Osteoblast (primary cell): ENCODE measurements around the gene WDR5. TPM values are rescaled to one million over a fixed set of nuclear protein-coding genes. Genes with fewer than 3 reads are reported as not detected.

Experiments used
- DNase-seq: peaks from one replicate; pipeline ENCODE4 v3.0.0; 2011; ENCODE audit warnings: low spot score, mixed read lengths; ENCODE audit not compliant: insufficient read length; ENCODE audit errors: missing footprints
- H2AFZ ChIP-seq: 2 replicates; pipeline ENCODE4 v1.6.0; 2011; ENCODE audit warnings: mild to moderate bottlenecking, low read length
- H3K27ac ChIP-seq: 2 replicates; pipeline ENCODE4 v1.5.1; 2011; ENCODE audit warnings: mild to moderate bottlenecking, low read depth, low read length, moderate library complexity
- H3K27me3 ChIP-seq: 2 replicates; pipeline ENCODE4 v1.6.0; 2012; ENCODE audit warnings: mild to moderate bottlenecking, control low read depth, inconsistent platforms, low read length, moderate library complexity; ENCODE audit not compliant: insufficient read depth
- H3K36me3 ChIP-seq: 2 replicates; pipeline ENCODE4 v1.5.1; 2011; ENCODE audit warnings: mild to moderate bottlenecking, low read length, control low read depth, moderate library complexity; ENCODE audit not compliant: insufficient read depth
- H3K4me1 ChIP-seq: 2 replicates; pipeline ENCODE4 v1.5.1; 2011; ENCODE audit warnings: mild to moderate bottlenecking, low read length, control low read depth, moderate library complexity; ENCODE audit not compliant: insufficient read depth
- H3K4me2 ChIP-seq: 2 replicates; pipeline ENCODE4 v1.6.0; 2011; ENCODE audit warnings: mild to moderate bottlenecking, low read length; ENCODE audit not compliant: insufficient read depth
- H3K4me3 ChIP-seq: fragments of 200-600 bp; sonication (generic); 3 replicates; pipeline ENCODE4 v1.5.1; 2012; ENCODE audit warnings: mild to moderate bottlenecking, low read length, inconsistent platforms; ENCODE audit not compliant: insufficient read depth
- H3K79me2 ChIP-seq: 2 replicates; pipeline ENCODE4 v1.6.0; 2012; ENCODE audit warnings: mild to moderate bottlenecking, low read length, control low read depth, inconsistent platforms; ENCODE audit not compliant: insufficient read depth
- H3K9me3 ChIP-seq: 2 replicates; pipeline ENCODE4 v1.5.1; 2011; ENCODE audit warnings: low read depth, low read length, control low read depth
- H4K20me1 ChIP-seq: 2 replicates; pipeline ENCODE4 v1.6.0; 2012; ENCODE audit warnings: mild to moderate bottlenecking, low read length, control low read depth; ENCODE audit not compliant: insufficient read depth
- CTCF ChIP-seq: IDR thresholded peaks from 2 replicates; pipeline ENCODE4 v1.5.1; 2011; ENCODE audit warnings: mild to moderate bottlenecking, low read depth, low read length, moderate library complexity; ENCODE audit errors: extremely low read depth
- total RNA-seq: library from RNA; depleted of rRNA; stranded (reverse); fragments of >200 nt; gene quantifications from 2 replicates; pipeline ENCODE4 v1.2.3, GENCODE V29; 2012

WDR5 gene
- total RNA-seq, 1 donor = 17.4 TPM

- Histone ChIP-seq H4K20me1 (no peaks in the 10 kb centered on the region), H3K36me3 (no peaks in the 10 kb centered on the region), H3K4me1 (no peaks in the 10 kb centered on the region), H3K9me3 (no peaks in the 10 kb centered on the region), H3K27ac (no peak overlapping the region), H3K27me3 (peaks cover 14% of the 10 kb centered on the region), H3K4me3 (no peak overlapping the region), H3K79me2 (no peaks in the 10 kb centered on the region), H2AFZ (no peak overlapping the region), H3K4me2 (no peak overlapping the region)
- no peak for TF ChIP-seq CTCF
- DNase-seq = peak; percentile 32
These were observed 62.9 kb downstream of the WDR5 start for GRCh38 chr9:134198791-134199190.

- Histone ChIP-seq H3K36me3 (no peaks in the 10 kb centered on the region), H4K20me1 (no peaks in the 10 kb centered on the region), H3K4me3 (no peak overlapping the region), H3K9me3 (no peaks in the 10 kb centered on the region), H3K79me2 (no peaks in the 10 kb centered on the region), H3K27ac (no peak overlapping the region), H3K4me1 (peaks cover 9% of the 10 kb centered on the region), H3K27me3 (peaks cover 14% of the 10 kb centered on the region), H3K4me2 (no peak overlapping the region), H2AFZ (no peak overlapping the region)
- DNase-seq = no peak
- no peak for TF ChIP-seq CTCF
These were observed 64.8 kb downstream of the WDR5 start for GRCh38 chr9:134200730-134201129.

- no peak overlapping the region for H3K4me2 ChIP-seq
- no peaks in the 10 kb centered on the region for H4K20me1 ChIP-seq
- no peak for TF ChIP-seq CTCF
- peaks cover 6% of the 10 kb centered on the region for H3K27me3 ChIP-seq
- no peak overlapping the region for H3K4me3 ChIP-seq
- no peaks in the 10 kb centered on the region for H3K36me3 ChIP-seq
- H3K9me3 ChIP-seq = no peaks in the 10 kb centered on the region
- DNase-seq = peak; percentile 11
- peaks cover 13% of the 10 kb centered on the region for H3K4me1 ChIP-seq
- no peaks in the 10 kb centered on the region for H3K79me2 ChIP-seq
- H2AFZ ChIP-seq = no peak overlapping the region
- no peak overlapping the region for H3K27ac ChIP-seq
These were observed 67.3 kb downstream of the WDR5 start for GRCh38 chr9:134203224-134203623.

- H2AFZ ChIP-seq = no peak overlapping the region
These were observed 68.2 kb downstream of the WDR5 start for GRCh38 chr9:134204041-134204440.

More at GRCh38 chr9:134204041-134204440, 68.2 kb downstream of the WDR5 start:
- Histone ChIP-seq H3K4me3 (no peak overlapping the region), H3K36me3 (no peaks in the 10 kb centered on the region), H3K79me2 (no peaks in the 10 kb centered on the region), H3K4me1 (peaks cover 13% of the 10 kb centered on the region), H4K20me1 (no peaks in the 10 kb centered on the region), H3K9me3 (no peaks in the 10 kb centered on the region), H3K27me3 (peaks cover 6% of the 10 kb centered on the region), H3K27ac (no peak overlapping the region), H3K4me2 (no peak overlapping the region)
- no peak for TF ChIP-seq CTCF
- DNase-seq = no peak
